Ammon's horn (tissue), 1 donor: ENCODE measurements around the gene ALDH1A1.

Source experiments
- DNase-seq: peaks from one replicate; pipeline ENCODE4 v3.0.0-alpha.2; 2016; ENCODE audit warnings: low spot score

Gene ALDH1A1

GRCh38 chr9:72917892-72918509, 34.9 kb downstream of the ALDH1A1 start:
- no peak for DNase-seq

- no peak for DNase-seq
Observed at GRCh38 chr9:72915659-72916058, 37.2 kb downstream of the ALDH1A1 start.

- DNase-seq = no peak
Observed at GRCh38 chr9:72914750-72915149, 38.1 kb downstream of the ALDH1A1 start.

GRCh38 chr9:72913382-72914009, 39.4 kb downstream of the ALDH1A1 start:
- no peak for DNase-seq

- DNase-seq = no peak
Observed at GRCh38 chr9:72912476-72913381, 40.1 kb downstream of the ALDH1A1 start.

GRCh38 chr9:72911816-72912215, 41.0 kb downstream of the ALDH1A1 start:
- DNase-seq = no peak

- no peak for DNase-seq
Observed at GRCh38 chr9:72911247-72911775, 41.5 kb downstream of the ALDH1A1 start.

GRCh38 chr9:72909428-72909827, 43.4 kb downstream of the ALDH1A1 start:
- DNase-seq = no peak

GRCh38 chr9:72907421-72907820, 45.4 kb downstream of the ALDH1A1 start:
- no peak for DNase-seq

- DNase-seq = no peak
Observed at GRCh38 chr9:72906810-72907209, 46.0 kb downstream of the ALDH1A1 start.

- no peak for DNase-seq
Observed at GRCh38 chr9:72905514-72906480, 47.1 kb downstream of the ALDH1A1 start.

GRCh38 chr9:72904267-72905093, 48.4 kb downstream of the ALDH1A1 start:
- no peak for DNase-seq

GRCh38 chr9:72903103-72903502, 49.8 kb downstream of the ALDH1A1 start:
- no peak for DNase-seq

- DNase-seq = no peak
Observed at GRCh38 chr9:72902268-72902667, 50.6 kb downstream of the ALDH1A1 start.

GRCh38 chr9:72899734-72900477, 52.9 kb downstream of the ALDH1A1 start:
- no peak for DNase-seq

- no peak for DNase-seq
Observed at GRCh38 chr9:72898784-72899733, 53.8 kb downstream of the ALDH1A1 start.

- no peak for DNase-seq
Observed at GRCh38 chr9:72898360-72898759, 54.5 kb downstream of the ALDH1A1 start.

GRCh38 chr9:72897069-72897649, 55.7 kb downstream of the ALDH1A1 start:
- DNase-seq = no peak
